Loucy (cell line): ENCODE measurements around the gene MED8.

Experiments
- CTCF ChIP-seq: fragments of 200-600 bp; sonication (generic); conservative IDR thresholded peaks from 2 replicates; pipeline ENCODE4 v1.5.1; 2014; ENCODE audit warnings: mild to moderate bottlenecking, antibody characterized with exemption, low read length
- EZH2phosphoT487 ChIP-seq: fragments of 200-600 bp; IDR thresholded peaks from 2 replicates; pipeline ENCODE4 v1.6.1; 2018; ENCODE audit warnings: antibody characterized with exemption, mild to moderate bottlenecking, moderate library complexity, borderline replicate concordance

GRCh38 chr1:43436371-43436770 lies 46.8 kb upstream of the MED8 start:
- TF ChIP-seq CTCF (no peak), EZH2phosphoT487 (no peak)
